Stomach (tissue), 9 donors: ENCODE data around the gene PCARE. TPM values are rescaled to one million over a fixed set of nuclear protein-coding genes. Genes with fewer than 3 reads are reported as not detected.

Experiments
- DNase-seq, 2 donors: peaks; one replicate each; pipeline versions ENCODE4 v3.0.0 to v3.0.0-alpha.2; 2013 to 2019
- H3K27ac ChIP-seq, 5 donors: fragments of 200-600 bp in 4 of 5; sonication (generic) in 4 of 5; one replicate each; pipeline ENCODE4 v1.5.1; 2013 to 2019; ENCODE audit warnings: mild to moderate bottlenecking in 1 of 5, moderate library complexity in 1 of 5
- H3K27me3 ChIP-seq, 3 donors: fragments of 200-600 bp; sonication (generic); one replicate each; pipeline ENCODE4 v1.5.1; 2017 to 2019; ENCODE audit warnings: mixed run types in 1 of 3
- H3K36me3 ChIP-seq, 4 donors: fragments of 200-600 bp; sonication (generic); 1 replicate in 3 of 4; 2 replicates in 1 of 4; pipeline ENCODE4 v1.5.1; 2016 to 2019
- H3K4me1 ChIP-seq, 4 donors: fragments of 200-600 bp; sonication (generic); one replicate each; pipeline ENCODE4 v1.5.1; 2016 to 2019
- H3K4me3 ChIP-seq, 4 donors: fragments of 200-600 bp; sonication (generic) in 3 of 4; one replicate each; pipeline ENCODE4 v1.5.1; 2016 to 2019; ENCODE audit warnings: mild to moderate bottlenecking in 1 of 4
- H3K9me3 ChIP-seq, 4 donors: fragments of 200-600 bp; sonication (generic); one replicate each; pipeline ENCODE4 v1.5.1; 2016 to 2019
- CTCF ChIP-seq, 7 experiments: fragments of 450-650 bp in 4 of 7; fragments of 200-600 bp in 3 of 7; sonication (generic) in 3 of 7; IDR thresholded peaks; one replicate each; pipeline ENCODE4 v1.5.1; 2016 to 2019; ENCODE audit warnings: antibody characterized with exemption in 7 of 7, control low read depth in 2 of 7, mild to moderate bottlenecking in 1 of 7
- EP300 ChIP-seq: sonication (generic); formaldehyde crosslinking; IDR thresholded peaks from one replicate; pipeline ENCODE4 v1.6.1; 2017; ENCODE audit warnings: antibody characterized with exemption
- POLR2A ChIP-seq, 4 donors: fragments of 450-650 bp; IDR thresholded peaks; one replicate each; pipeline ENCODE4 v1.6.1; 2016; ENCODE audit warnings: antibody characterized with exemption in 4 of 4, control low read depth in 2 of 4, mild to moderate bottlenecking in 1 of 4, moderate library complexity in 1 of 4
- POLR2AphosphoS5 ChIP-seq, 3 donors: sonication (generic); formaldehyde crosslinking; IDR thresholded peaks; one replicate each; pipeline ENCODE4 v1.6.1; 2016; ENCODE audit warnings: antibody characterized with exemption in 3 of 3
- whole genome bisulfite sequencing, 5 donors: extraction: QIAGEN DNeasy Blood & Tissue Kit in 3 of 5; methylation state at CpG; one replicate each; pipeline versions ENCODE4 v1.1.5 to v1.1.7; 2013 to 2018; 5-methylcytosine and 5-hydroxymethylcytosine counted together
- intact Hi-C: fragments of 100-400 bp; cut with DNase I; formaldehyde crosslinking; loops from one replicate; pipeline ENCODE4 v1.15.1; 2023; ENCODE audit warnings: low total_unique reads
- polyA plus RNA-seq, 3 donors: library from polyadenylated mRNA; stranded (reverse); fragments of 200-250 nt; gene quantifications; one replicate each; pipeline ENCODE4 v1.2.3, GENCODE V29; 2013
- total RNA-seq, 5 donors: library from RNA; depleted of rRNA; stranded (reverse); fragments of >200 nt; gene quantifications; one replicate each; pipeline versions ENCODE4 v1.1.0 to v1.2.3, GENCODE V29; 2014 to 2016
- donor health status: healthy with polysubstance abuse.
- donor health status: Bipolar disorder and iron deficiency.
- donor health status: healthy.

PCARE gene
- total and polyA plus RNA-seq, 8 donors, result 0.06 to 2.9 (median 0.08) TPM; not detected in 5

GRCh38 chr2:29065068-29065811, 9.1 kb downstream of the PCARE start:
- Histone ChIP-seq H3K36me3 (no peaks in the 10 kb centered on the region), H3K4me1 (peaks cover 0 to 44% (median 29%) of the 10 kb centered on the region in 4 donors), H3K4me3 (no peak overlapping the region), H3K27me3 (no peaks in the 10 kb centered on the region), H3K9me3 (no peaks in the 10 kb centered on the region), H3K27ac (peak overlapping the region; percentile 49 to 71 (median 57))
- 48 to 74% (median 58%) methylated on average over 9 to 10 of the region's 10 CpGs for WGBS, 5 donors
- TF ChIP-seq CTCF (IDR thresholded peaks at IDR 0.05) (no peak), EP300 (no peak), POLR2A (IDR thresholded peaks at IDR 0.05) (no peak), POLR2AphosphoS5 (IDR thresholded peaks at IDR 0.05) (no peak)
- intact Hi-C loops, result no loop called here
- no peak for DNase-seq

- 61 to 80% (median 68%) methylated on average over 2 to 11 of the region's 11 CpGs for WGBS, 5 donors
- no peaks in the 10 kb centered on the region for H3K36me3 ChIP-seq
- H3K4me1 ChIP-seq, result peaks cover 0 to 44% (median 29%) of the 10 kb centered on the region in 4 donors
- H3K27me3 ChIP-seq, result no peaks in the 10 kb centered on the region
- peak overlapping the region in 4 of 5 donors; percentile 56 to 71 (median 64) for H3K27ac ChIP-seq
- H3K9me3 ChIP-seq, result no peaks in the 10 kb centered on the region
- H3K4me3 ChIP-seq, result no peak overlapping the region
- DNase-seq, result no peak
- TF ChIP-seq EP300, result no peak
- no peak for TF ChIP-seq POLR2A (IDR thresholded peaks at IDR 0.05)
- no peak for TF ChIP-seq POLR2AphosphoS5 (IDR thresholded peaks at IDR 0.05)
- no peak for TF ChIP-seq CTCF (IDR thresholded peaks at IDR 0.05)
- intact Hi-C loops, result no loop called here
Measured at GRCh38 chr2:29064746-29065067, 9.6 kb downstream of the PCARE start.

DNA sequence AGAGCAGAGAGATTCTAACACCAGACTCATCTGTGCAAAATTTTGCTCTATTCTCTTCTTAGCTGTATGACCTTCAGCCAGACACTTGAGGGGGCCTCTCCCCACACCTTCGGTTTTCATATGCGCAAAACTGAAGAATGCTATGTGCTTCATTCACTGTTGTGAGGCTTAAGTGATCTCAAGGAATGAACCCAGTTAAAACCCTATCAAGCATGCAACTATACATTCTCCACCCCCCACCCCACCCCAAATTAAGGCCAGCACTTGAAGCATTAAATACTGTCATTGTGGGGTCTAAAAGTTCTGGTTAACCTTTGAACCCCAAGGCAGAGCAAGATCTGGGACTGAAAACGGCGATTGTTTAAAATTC, 10.0 kb downstream of the PCARE start:
- H3K27me3 ChIP-seq, result no peaks in the 10 kb centered on the region
- H3K27ac ChIP-seq, result peak overlapping the region in 4 of 5 donors; percentile 9 to 71 (median 64)
- no peaks in the 10 kb centered on the region for H3K36me3 ChIP-seq
- DNase-seq, result no peak
- H3K9me3 ChIP-seq, result no peaks in the 10 kb centered on the region
- TF ChIP-seq CTCF (IDR thresholded peaks at IDR 0.05), result no peak
- TF ChIP-seq POLR2AphosphoS5 (IDR thresholded peaks at IDR 0.05), result no peak
- no peak for TF ChIP-seq EP300
- no peak for TF ChIP-seq POLR2A (IDR thresholded peaks at IDR 0.05)
- WGBS, 5 donors, result 72 to 79% (median 78%) methylated on average over 4 of the region's 4 CpGs
- H3K4me3 ChIP-seq, result no peak overlapping the region
- intact Hi-C loops, result no loop called here
- peaks cover 0 to 44% (median 29%) of the 10 kb centered on the region in 4 donors for H3K4me1 ChIP-seq

DNA sequence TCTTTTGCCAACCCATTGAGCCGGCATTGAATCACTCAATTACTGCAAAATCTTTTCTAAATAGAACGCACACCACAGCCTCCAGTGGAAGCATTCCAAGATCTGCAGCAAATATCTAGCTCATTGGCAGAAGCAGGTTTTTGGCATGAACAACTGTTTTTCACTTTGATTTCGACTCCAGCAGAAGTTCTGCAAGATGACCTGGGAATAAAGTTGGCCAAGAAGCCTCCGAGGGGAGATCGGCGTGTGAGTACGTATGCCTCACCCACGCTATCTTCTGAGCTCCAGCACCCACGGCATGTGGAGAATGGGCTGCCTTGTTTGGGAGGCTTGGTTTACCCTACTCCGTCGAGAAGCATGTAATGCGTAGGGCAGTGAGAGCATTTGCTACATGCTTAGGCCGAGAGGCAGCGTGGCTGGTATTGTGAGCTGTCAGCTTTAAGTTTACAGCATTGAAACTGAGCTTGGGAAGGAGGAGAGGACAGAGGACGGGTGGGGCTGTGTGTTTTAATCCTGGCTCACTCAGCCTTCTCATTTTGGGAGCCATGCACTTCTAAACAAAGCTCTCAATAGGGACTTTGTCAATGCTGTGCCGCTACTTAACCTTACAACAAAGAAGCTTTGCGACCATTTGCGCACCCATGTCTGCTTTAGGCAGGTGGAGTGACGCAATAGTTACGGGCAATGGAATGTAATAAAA, 10.5 kb downstream of the PCARE start:
- DNase-seq, result peak in 1 of 2 donors; percentile 69
- peak overlapping the region in 4 of 5 donors; percentile 9 to 71 (median 64) for H3K27ac ChIP-seq
- intact Hi-C loops, result no loop called here
- H3K27me3 ChIP-seq, result no peaks in the 10 kb centered on the region
- H3K4me3 ChIP-seq, result peak overlapping the region in 1 of 4 donors; percentile 24
- H3K4me1 ChIP-seq, result peaks cover 0 to 44% (median 29%) of the 10 kb centered on the region in 4 donors
- H3K9me3 ChIP-seq, result no peaks in the 10 kb centered on the region
- WGBS, 5 donors, result 58 to 73% (median 65%) methylated on average over 20 of the region's 20 CpGs
- H3K36me3 ChIP-seq, result no peaks in the 10 kb centered on the region
- peak in 2 of 3 donors; percentile 18 to 38 for TF ChIP-seq POLR2AphosphoS5 (IDR thresholded peaks at IDR 0.05)
- TF ChIP-seq CTCF (IDR thresholded peaks at IDR 0.05), result no peak
- no peak for TF ChIP-seq EP300
- TF ChIP-seq POLR2A (IDR thresholded peaks at IDR 0.05), result no peak
